GM23338 (cell line): ENCODE results near the gene PDHX.

Source experiments
- CTCF ChIP-seq, 2 experiments: fragments of 200-600 bp in 1 of 2; sonication (generic) in 1 of 2; conservative IDR thresholded peaks; 2 replicates each; pipeline versions ENCODE4 v1.5.1 to v1.6.1; 2016 to 2017; ENCODE audit warnings: antibody characterized with exemption in 2 of 2, low read depth in 2 of 2, mild to moderate bottlenecking in 2 of 2, moderate library complexity in 1 of 2
- REST ChIP-seq: IDR thresholded peaks from one replicate; pipeline ENCODE4 v1.6.1; 2018; ENCODE audit warnings: antibody characterized with exemption; ENCODE audit not compliant: unreplicated experiment

GRCh38 chr11:34915136-34916014, 1.0 kb upstream of the PDHX start:
- TF ChIP-seq CTCF (conservative IDR thresholded peaks at IDR 0.05; ENCODE audit: low read depth in 2 of 2) (no peak), REST (no peak)
